ENCODE data around the gene MARCHF3. TPM values are rescaled to one million over a fixed set of nuclear protein-coding genes. Genes with fewer than 3 reads are reported as not detected.
"Not testable (repeated sequence)": the region's sequence is repeated elsewhere in the genome, so short reads cannot be mapped to it uniquely, and the experiment has no call there.

MARCHF3 gene
- total and polyA plus RNA-seq, 8 donors: 2.8 to 7.5 (median 3.9) TPM

- no peak for DNase-seq
- no peak for ATAC-seq
- TF ChIP-seq, protein P1, sequence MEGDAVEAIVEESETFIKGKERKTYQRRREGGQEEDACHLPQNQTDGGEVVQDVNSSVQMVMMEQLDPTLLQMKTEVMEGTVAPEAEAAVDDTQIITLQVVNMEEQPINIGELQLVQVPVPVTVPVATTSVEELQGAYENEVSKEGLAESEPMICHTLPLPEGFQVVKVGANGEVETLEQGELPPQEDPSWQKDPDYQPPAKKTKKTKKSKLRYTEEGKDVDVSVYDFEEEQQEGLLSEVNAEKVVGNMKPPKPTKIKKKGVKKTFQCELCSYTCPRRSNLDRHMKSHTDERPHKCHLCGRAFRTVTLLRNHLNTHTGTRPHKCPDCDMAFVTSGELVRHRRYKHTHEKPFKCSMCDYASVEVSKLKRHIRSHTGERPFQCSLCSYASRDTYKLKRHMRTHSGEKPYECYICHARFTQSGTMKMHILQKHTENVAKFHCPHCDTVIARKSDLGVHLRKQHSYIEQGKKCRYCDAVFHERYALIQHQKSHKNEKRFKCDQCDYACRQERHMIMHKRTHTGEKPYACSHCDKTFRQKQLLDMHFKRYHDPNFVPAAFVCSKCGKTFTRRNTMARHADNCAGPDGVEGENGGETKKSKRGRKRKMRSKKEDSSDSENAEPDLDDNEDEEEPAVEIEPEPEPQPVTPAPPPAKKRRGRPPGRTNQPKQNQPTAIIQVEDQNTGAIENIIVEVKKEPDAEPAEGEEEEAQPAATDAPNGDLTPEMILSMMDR (IDR thresholded peaks at IDR 0.05): no peak
- no peak for FAIRE-seq
- no peaks in the 10 kb centered on the region for H3K4me1 ChIP-seq
- no peak overlapping the region for H3K4me3 ChIP-seq
- H3K27ac ChIP-seq: no peak overlapping the region
- intact Hi-C loops (cut with DNase I): no loop called here
- H3K9me3 ChIP-seq: no peaks in the 10 kb centered on the region
- no peaks in the 10 kb centered on the region for H3K27me3 ChIP-seq
- WGBS, 2 donors: 90 to 91% methylated on average over 6 of the region's 6 CpGs
- H3K36me3 ChIP-seq: no peaks in the 10 kb centered on the region
Observed at GRCh38 chr5:126900796-126901195, 129.6 kb downstream of the MARCHF3 start.

DNA sequence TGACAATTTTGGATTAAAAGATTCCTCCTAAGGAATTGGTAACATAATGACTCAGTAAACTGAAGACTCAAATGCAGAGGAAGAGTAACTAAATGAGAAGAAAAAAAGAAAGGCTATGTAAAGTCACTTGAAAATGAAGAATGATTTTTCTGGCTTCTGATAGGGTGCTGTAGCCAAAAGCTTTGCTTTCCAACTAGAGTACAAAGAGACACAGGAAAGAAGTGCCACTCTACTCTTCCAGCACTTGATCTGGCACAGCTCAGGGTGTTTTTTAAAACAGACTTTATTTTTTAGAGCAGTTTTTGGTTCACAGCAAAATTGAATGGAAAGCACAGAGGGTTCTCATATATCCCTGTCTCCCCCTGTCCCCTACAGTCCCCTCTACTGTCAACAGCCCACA, 130.9 kb downstream of the MARCHF3 start:
- no peak overlapping the region for H3K4me3 ChIP-seq
- H3K4me1 ChIP-seq: no peaks in the 10 kb centered on the region
- DNase-seq (no peak), ATAC-seq (no peak), FAIRE-seq (no peak)
- TF ChIP-seq, protein P1 (IDR thresholded peaks at IDR 0.05): no peak
- H3K27me3 ChIP-seq: no peaks in the 10 kb centered on the region
- H3K9me3 ChIP-seq: no peaks in the 10 kb centered on the region
- no peak overlapping the region for H3K27ac ChIP-seq
- intact Hi-C loops (cut with DNase I): no loop called here
- no peaks in the 10 kb centered on the region for H3K36me3 ChIP-seq

DNA sequence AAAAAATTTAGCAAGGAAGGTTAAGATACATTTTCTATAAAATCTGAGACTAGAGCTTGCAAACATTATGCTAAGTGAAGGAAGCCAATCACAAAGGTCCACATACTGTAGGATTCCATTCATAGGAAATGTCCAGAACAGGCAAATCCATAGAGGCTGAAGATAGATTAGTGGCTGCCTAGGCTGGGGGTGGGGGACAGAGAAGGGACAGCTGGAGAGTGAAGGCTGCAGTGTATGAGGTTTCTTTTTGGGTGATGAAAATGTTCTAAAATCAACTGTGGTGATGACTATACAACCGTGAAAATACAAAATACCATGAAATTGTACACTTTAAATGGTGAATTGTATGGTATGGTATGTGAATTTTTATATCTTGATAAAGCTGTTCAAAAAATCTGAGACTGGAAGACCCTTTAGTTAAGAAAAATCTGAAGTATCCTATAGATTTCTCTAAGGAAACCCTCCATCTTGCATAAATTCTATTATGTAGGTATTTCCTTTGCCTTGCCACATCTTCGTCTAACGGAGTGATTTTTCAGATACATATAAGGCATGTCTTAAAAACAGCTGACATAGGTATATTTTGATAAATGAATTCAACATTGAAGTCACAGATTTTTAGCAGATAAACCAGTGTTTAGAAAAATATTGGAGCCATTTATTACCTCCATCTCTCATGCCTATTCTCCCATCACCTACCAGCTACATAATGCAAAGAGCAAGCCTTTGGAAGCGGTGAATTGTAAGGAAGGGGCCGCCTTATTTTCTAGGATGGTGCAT, 132.3 kb downstream of the MARCHF3 start:
- Histone ChIP-seq H3K27ac (no peak overlapping the region), H3K4me3 (no peak overlapping the region), H3K4me1 (no peaks in the 10 kb centered on the region), H3K27me3 (no peaks in the 10 kb centered on the region), H3K36me3 (no peaks in the 10 kb centered on the region), H3K9me3 (no peaks in the 10 kb centered on the region)
- TF ChIP-seq, protein P1 (IDR thresholded peaks at IDR 0.05): no peak
- 90 to 95% methylated on average over 5 of the region's 5 CpGs for WGBS, 2 donors
- no peak for FAIRE-seq
- intact Hi-C loops (cut with DNase I): no loop called here
- no peak for ATAC-seq
- no peak for DNase-seq

DNA sequence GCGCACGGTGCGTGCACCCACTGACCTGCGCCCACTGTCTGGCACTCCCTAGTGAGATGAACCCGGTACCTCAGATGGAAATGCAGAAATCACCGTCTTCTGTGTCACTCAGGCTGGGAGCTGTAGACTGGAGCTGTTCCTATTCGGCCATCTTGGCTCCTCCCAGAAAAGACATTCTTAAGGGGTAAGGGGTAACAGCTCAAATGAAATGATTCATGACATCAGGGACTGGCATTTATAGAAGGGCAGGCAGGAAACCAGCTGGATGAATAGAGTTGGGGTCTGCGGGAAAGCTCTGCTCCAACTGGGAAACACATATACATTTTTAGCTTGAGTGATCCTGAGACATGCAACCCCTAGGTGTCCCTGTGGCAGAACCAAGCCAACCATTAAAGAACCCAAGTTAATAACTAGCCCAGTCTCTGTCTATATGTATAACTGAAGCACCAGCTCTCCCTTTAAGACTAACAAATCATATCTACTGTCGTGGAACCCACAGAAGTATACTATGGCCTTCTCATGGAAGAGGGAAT, 134.1 kb downstream of the MARCHF3 start:
- H3K9me3 ChIP-seq: no peaks in the 10 kb centered on the region
- 91 to 94% methylated on average over 9 of the region's 9 CpGs for WGBS, 2 donors
- no peaks in the 10 kb centered on the region for H3K4me1 ChIP-seq
- no peak for ATAC-seq
- no peaks in the 10 kb centered on the region for H3K36me3 ChIP-seq
- DNase-seq: no peak
- H3K4me3 ChIP-seq: no peak overlapping the region
- no peak overlapping the region for H3K27ac ChIP-seq
- intact Hi-C loops (cut with DNase I): no loop called here
- TF ChIP-seq, protein P1 (IDR thresholded peaks at IDR 0.05): no peak
- FAIRE-seq: no peak
- H3K27me3 ChIP-seq: no peaks in the 10 kb centered on the region

GRCh38 chr5:126895712-126896111, 134.6 kb downstream of the MARCHF3 start:
- H3K4me3 ChIP-seq; ATAC-seq; H3K27ac ChIP-seq; H3K36me3 ChIP-seq; H3K9me3 ChIP-seq; intact Hi-C loops (cut with DNase I); H3K27me3 ChIP-seq; FAIRE-seq; H3K4me1 ChIP-seq; DNase-seq: not testable (repeated sequence)
- WGBS, 2 donors: 86 to 91% methylated on average over 12 to 14 of the region's 14 CpGs

GRCh38 chr5:126890414-126890813, 139.9 kb downstream of the MARCHF3 start:
- H3K4me3 ChIP-seq; H3K4me1 ChIP-seq; FAIRE-seq; H3K27me3 ChIP-seq; H3K27ac ChIP-seq; H3K36me3 ChIP-seq; intact Hi-C loops (cut with DNase I); DNase-seq; ATAC-seq; H3K9me3 ChIP-seq: not testable (repeated sequence)
- 91 to 100% methylated on average over 2 of the region's 2 CpGs for WGBS, 2 donors

All from pancreas (tissue), 10 donors.